Measurements from ENCODE around the gene FAM13B.

DNA sequence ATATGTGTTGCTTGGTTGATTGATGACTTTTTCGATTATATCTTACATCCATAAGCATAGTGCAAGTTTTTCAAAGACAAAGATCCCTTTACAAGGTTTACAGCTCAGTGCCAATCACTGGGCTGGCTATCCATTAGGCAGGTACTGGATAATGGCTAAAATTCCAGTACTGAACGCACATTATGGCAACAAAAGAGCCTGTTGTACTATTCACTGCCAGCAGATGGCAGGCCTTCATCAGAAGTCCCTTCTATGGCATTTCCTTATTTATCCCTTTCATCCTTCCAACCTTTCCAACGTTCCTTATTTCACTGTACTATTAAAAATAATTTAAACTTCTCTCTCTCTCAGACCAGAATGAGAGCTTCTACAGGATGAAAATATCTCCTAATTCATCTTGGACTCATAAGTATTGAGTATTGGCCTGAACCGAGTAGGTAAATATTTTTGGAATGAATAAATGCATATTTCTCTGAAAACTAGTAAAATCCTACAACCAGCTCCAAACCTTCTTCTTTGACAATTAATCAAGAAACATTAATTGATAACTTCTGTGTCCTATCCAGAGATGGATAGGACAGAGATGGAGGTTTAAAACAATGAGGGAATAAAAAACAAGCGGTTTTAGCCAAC, 44.3 kb upstream of the FAM13B start:
- TF ChIP-seq CTCF (IDR thresholded peaks at IDR 0.05) (peak; percentile 74 to 86 (median 79)), POLR2A (IDR thresholded peaks at IDR 0.05) (no peak), POLR2AphosphoS5 (IDR thresholded peaks at IDR 0.05) (no peak), EP300 (IDR thresholded peaks at IDR 0.05) (no peak)

All from sigmoid colon (tissue), 4 donors.